NK-92 treated with Interleukin-12 subunit alpha and Interleukin-12 subunit beta, amount 100 ng/mL, for 24 hours (cell line): ENCODE data around the gene ALK.

ENCODE experiments used
- DNase-seq: peaks from one replicate; lab custom pipeline; 2025; lab: John Stamatoyannopoulos, UW

The ALK gene

GRCh38 chr2:29196792-29197788 is 724.3 kb downstream of the ALK start:
- peak; percentile 38 for DNase-seq

GRCh38 chr2:29195796-29196195 is 725.6 kb downstream of the ALK start:
- no peak for DNase-seq

DNA sequence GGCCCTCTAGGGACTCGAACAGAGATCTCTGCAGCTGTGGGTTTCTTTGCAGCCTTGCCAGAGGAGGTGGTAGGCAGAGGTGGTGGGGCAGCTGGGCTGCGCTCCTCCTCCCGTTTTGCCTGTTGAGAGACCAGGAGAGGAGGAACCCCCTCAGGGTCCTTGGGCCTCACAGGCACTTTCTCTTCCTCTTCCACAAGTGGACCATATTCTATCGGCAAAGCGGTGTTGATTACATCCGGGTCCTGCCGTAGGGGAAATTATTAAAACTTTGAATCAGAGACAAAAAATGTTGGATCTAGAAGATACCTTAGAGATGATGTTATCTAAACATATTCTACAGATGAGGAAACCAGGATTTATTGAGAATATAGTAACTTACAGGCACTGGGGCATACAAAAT is 727.7 kb downstream of the ALK start:
- no peak for DNase-seq

GRCh38 chr2:29193111-29193510 is 728.3 kb downstream of the ALK start:
- no peak for DNase-seq

DNA sequence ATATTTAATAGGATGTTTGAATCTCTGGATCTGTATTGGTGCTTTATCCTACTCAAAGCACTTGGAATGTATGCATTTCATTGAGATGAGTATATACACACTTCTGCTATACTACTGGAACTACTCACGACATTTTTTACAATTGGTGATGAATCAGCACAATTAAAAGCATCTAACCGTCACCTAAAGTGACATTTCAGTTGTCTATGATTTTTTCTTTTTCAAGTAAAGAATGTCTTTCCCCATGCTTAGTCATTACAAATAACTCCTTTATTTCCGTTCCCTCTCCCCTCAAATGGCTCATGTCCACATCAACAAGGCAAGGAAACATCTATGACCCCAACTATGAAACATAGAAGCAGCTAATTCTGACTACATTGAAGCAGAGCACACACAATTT is 728.9 kb downstream of the ALK start:
- no peak for DNase-seq

DNA sequence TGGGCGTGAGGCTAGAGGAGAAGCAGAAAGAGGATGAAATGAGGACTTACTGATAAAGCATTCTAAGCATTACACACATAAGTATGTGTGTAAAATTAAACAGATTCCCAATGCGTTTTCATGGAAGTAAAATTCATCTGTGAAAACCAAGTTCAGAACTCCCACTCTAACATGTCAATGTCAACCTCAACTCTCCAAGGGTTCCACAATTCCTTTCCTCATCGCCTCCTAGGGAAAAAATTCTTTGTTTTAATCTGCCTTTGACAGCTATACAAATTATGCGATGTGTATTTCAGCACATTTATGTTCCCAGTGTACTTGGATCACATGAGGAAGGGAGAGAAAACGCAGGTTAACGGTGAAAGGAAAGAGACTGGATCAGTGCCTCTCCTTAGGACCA is 729.6 kb downstream of the ALK start:
- no peak for DNase-seq

DNA sequence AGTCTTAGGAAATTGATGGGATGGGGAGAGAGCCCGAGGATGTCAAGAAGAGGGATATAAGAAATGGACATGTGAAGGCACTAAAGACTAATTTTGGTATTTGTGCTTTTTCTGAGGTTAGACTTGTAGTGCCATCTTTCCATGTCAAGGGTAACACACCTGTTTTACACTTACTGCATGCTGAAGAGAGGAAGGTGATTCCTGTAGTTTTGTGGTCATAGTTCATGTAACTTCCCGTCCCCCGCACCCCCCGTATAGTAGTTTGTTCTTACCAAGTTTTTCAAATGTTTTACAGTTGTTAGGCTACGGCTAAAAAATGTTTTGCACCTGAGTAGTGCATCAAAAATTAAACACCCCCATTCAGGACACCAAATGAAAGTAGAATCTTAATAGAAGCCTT is 732.3 kb downstream of the ALK start:
- no peak for DNase-seq

GRCh38 chr2:29187926-29188325 is 733.5 kb downstream of the ALK start:
- DNase-seq: no peak

DNA sequence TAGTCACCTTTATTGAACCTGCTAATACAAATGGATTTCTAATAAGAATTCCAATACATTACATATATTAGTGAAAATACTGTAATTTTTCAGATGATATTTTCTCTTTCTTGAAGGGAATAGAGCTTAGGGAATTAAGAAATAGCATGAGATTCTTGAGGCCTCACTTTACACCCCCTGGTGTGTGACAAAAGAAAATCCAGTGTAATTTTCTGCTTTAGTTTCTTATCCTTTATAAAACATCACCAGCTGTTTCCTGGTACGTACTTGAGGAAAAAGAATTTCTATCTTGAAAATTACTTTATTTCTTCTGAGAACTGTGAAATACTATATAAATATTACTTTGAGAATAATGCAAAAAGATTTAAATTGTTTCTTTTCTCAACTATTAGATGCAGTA is 734.6 kb downstream of the ALK start:
- DNase-seq: no peak

- no peak for DNase-seq
Measured at GRCh38 chr2:29184531-29184930, 736.9 kb downstream of the ALK start.

DNA sequence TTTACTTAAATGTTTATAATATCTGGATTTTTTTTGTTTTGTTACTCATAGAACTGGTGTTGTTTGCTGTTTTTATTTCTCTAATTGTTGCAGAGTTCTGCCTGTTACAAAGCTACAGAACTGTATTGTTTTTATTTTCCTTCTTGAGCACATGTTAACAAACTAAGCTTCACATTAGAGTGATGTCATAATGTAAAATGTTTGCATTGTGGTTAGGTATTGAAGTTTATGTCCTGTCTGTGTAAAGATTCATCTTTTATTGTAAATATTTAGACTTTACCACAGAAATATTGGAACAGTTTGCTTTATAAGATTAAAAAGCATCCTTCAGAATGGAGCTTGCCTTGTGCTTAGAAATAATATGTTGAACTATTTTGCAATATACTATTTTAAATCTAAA is 738.5 kb downstream of the ALK start:
- no peak for DNase-seq

DNA sequence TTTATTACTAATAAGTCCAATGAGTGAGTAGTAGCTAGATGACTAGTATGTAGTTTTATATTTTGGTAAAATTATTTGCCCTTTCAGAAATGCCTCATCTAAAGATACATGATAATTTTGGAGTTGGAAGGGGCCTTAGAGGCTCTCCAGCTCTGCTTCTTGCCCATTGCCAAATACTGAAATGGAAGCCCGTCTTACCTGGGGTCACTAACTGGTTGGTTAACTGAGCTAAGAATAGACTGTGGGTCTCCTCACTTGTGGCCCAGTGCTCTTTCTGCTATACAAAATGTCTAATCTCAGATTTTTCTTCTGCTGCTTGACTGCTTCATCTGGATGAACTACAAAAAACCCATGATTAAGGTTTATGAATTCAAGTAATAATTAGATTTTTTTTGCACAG is 739.1 kb downstream of the ALK start:
- DNase-seq: no peak

DNA sequence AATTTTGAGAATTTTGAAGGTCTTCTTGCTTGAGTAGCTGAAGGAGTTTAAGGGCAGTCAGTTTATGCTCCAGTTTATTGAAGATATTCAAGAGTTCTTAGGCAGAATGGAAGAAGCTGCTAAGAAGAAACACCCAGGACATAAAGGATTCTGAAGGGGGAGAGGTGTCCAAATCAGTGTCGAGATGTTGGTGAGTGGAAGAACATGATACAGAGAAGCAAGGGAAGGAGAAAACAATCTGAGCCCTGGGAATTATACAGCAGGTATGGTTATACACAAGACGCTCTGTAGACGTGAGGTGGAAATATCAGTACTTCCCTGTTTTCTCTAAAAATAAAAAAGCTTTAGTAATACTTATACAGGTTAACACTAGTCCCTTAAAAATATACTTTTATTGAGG is 746.0 kb downstream of the ALK start:
- DNase-seq: no peak

GRCh38 chr2:29174937-29175336 is 746.4 kb downstream of the ALK start:
- no peak for DNase-seq

GRCh38 chr2:29166242-29167039 is 754.9 kb downstream of the ALK start:
- DNase-seq: no peak

DNA sequence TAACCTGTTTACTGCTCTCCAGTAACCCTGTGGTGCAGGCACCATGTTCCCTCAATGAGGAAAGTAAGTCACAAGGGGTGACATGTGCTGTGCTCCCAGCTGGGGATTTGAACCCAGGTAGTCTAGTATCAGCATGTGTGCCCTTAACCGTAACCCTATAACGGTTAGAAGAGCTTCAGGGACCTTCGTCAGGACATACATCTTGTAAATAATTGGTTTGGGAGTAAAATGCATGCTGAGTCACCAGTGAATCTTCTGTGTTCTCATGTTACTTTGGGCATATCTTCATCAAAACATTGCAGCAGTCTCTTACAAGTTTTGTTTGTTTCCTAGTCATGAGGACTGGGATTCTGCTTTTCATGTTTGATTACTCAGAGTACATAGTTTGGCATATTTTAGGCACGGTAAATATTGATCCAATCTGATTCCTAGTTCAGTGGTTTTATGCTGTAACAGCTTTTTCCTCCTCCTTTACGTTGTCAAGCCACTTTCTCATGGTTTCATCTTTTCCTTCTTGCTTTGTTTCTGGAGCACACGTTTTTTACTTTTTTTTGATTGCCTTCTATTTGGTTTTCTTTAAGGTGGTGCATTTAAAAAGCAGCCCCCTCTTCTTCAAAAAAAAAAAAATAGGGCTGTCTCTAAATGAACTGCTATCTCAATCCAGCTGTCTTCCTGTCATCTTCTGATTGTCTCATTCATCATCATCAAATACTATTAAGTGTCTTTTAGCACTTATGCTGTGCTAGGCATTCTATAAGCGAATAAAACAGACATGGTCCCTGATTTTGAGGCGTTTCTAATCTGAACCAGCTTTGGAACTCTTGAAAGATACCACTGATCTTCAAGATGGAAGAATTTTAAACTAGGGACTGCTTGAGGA is 755.8 kb downstream of the ALK start:
- no peak for DNase-seq

GRCh38 chr2:29164091-29164846 is 757.1 kb downstream of the ALK start:
- DNase-seq: no peak

GRCh38 chr2:29162204-29162928 is 759.0 kb downstream of the ALK start:
- DNase-seq: no peak

- no peak for DNase-seq
Measured at GRCh38 chr2:29160184-29160583, 761.2 kb downstream of the ALK start.

DNA sequence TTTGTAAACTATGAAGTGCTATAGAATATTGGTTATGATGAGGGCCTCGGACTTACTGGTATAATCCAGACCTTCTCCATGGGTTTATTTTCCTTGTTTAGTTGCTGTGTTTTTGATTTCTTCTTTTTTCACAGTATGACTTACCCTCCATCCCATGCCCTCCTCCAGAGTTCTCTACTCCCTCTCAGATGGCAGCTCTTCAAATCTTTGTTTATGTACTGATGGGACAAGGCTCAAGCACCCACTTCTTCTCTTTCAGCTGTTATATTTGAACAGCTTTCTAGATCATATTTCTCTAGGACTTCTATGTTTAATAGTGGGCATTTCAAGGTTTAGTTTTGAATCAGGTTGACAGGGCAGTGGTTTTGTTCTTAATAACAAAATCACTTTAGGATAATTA is 762.3 kb downstream of the ALK start:
- no peak for DNase-seq

GRCh38 chr2:29157131-29157530 is 764.3 kb downstream of the ALK start:
- no peak for DNase-seq
